ENCODE measurements around the gene HLA-B. TPM values are rescaled to one million over a fixed set of nuclear protein-coding genes. Genes with fewer than 3 reads are reported as not detected.
A peak's percentile ranks its signal among the peaks of the same experiment; 100 is the strongest.

Gene HLA-B
- total RNA-seq, 4 donors from 2014 or later, result 328 to 1,292 (median 594) TPM

GRCh38 chr6:31356216-31356945, 598 bp downstream of the HLA-B start:
- TF ChIP-seq POLR2A (IDR thresholded peaks at IDR 0.05) (no peak), CTCF (IDR thresholded peaks at IDR 0.05) (no peak)
- H3K27me3 ChIP-seq, result no peaks in the 10 kb centered on the region
- DNase-seq, result peak; percentile 67 to 72
- H3K4me1 ChIP-seq, result peaks cover 3 to 4% of the 10 kb centered on the region in 2 donors
- 0% methylated on average over 1 of the region's 83 CpGs; no CpG with 5 or more reads in 1 of the 2 donors for WGBS, 2 donors
- H3K27ac ChIP-seq, result peak overlapping the region; percentile 66 to 87 (median 73)
- no peaks in the 10 kb centered on the region for H3K36me3 ChIP-seq
- intact Hi-C loops (cut with DNase I), result loop anchor here (10.0 kb wide), 1 partner anchor 92 kb away; no protein-coding TSS in a partner anchor
- peak overlapping the region in 2 of 3 donors; percentile 48 to 51 for H3K4me3 ChIP-seq (replicated peaks in 1 of 3)
- H3K9me3 ChIP-seq, result no peaks in the 10 kb centered on the region

- H3K27ac ChIP-seq, result no peak overlapping the region
- peaks cover 3 to 4% of the 10 kb centered on the region in 2 donors for H3K4me1 ChIP-seq
- DNase-seq, result no peak
- 77 to 80% methylated on average over 1 to 5 of the region's 5 CpGs for WGBS, 2 donors
- no peaks in the 10 kb centered on the region for H3K36me3 ChIP-seq
- H3K9me3 ChIP-seq, result no peaks in the 10 kb centered on the region
- no peak for TF ChIP-seq POLR2A (IDR thresholded peaks at IDR 0.05)
- no peak for TF ChIP-seq CTCF (IDR thresholded peaks at IDR 0.05)
- H3K4me3 ChIP-seq (replicated peaks in 1 of 3), result peak overlapping the region in 1 of 3 donors; percentile 14
- no peaks in the 10 kb centered on the region for H3K27me3 ChIP-seq
- intact Hi-C loops (cut with DNase I), result loop anchor here (10.0 kb wide), 1 partner anchor 91 kb away; no protein-coding TSS in a partner anchor
Observed at GRCh38 chr6:31355583-31355948, 1.4 kb downstream of the HLA-B start.

- WGBS, 2 donors, result 64 to 79% methylated on average over 9 to 10 of the region's 11 CpGs
- no peaks in the 10 kb centered on the region for H3K36me3 ChIP-seq
- no peaks in the 10 kb centered on the region for H3K27me3 ChIP-seq
- TF ChIP-seq POLR2A (IDR thresholded peaks at IDR 0.05) (no peak), CTCF (IDR thresholded peaks at IDR 0.05) (no peak)
- no peak overlapping the region for H3K27ac ChIP-seq
- no peak for DNase-seq
- no peaks in the 10 kb centered on the region for H3K9me3 ChIP-seq
- H3K4me1 ChIP-seq, result peaks cover 3 to 4% of the 10 kb centered on the region in 2 donors
- intact Hi-C loops (cut with DNase I), result loop anchor here (10.0 kb wide), 1 partner anchor 90 kb away; no protein-coding TSS in a partner anchor
- peak overlapping the region in 1 of 3 donors; percentile 14 for H3K4me3 ChIP-seq (replicated peaks in 1 of 3)
Observed at GRCh38 chr6:31354864-31355582, 2.0 kb downstream of the HLA-B start.

- TF ChIP-seq POLR2A (IDR thresholded peaks at IDR 0.05) (no peak), CTCF (IDR thresholded peaks at IDR 0.05) (no peak)
- no peaks in the 10 kb centered on the region for H3K9me3 ChIP-seq
- H3K27me3 ChIP-seq, result no peaks in the 10 kb centered on the region
- DNase-seq, result no peak
- no peak overlapping the region for H3K27ac ChIP-seq
- peaks cover 3 to 4% of the 10 kb centered on the region in 2 donors for H3K4me1 ChIP-seq
- no peak overlapping the region for H3K4me3 ChIP-seq (replicated peaks in 1 of 3)
- H3K36me3 ChIP-seq, result no peaks in the 10 kb centered on the region
- intact Hi-C loops (cut with DNase I), result loop anchor here (10.0 kb wide), 1 partner anchor 90 kb away; no protein-coding TSS in a partner anchor
- 66 to 68% methylated on average over 10 to 11 of the region's 11 CpGs for WGBS, 2 donors
Observed at GRCh38 chr6:31354158-31354863, 2.7 kb downstream of the HLA-B start.

Data from thyroid gland (tissue), 4 donors.